K562 (cell line): ENCODE data around the gene CD151. TPM values are rescaled to one million over a fixed set of nuclear protein-coding genes. Genes with fewer than 3 reads are reported as not detected.

ENCODE experiments used
- ATAC-seq: fragments of 200-7000 bp; cut with Tn5 transposase; 3 replicates; pipeline ENCODE4 v1.9.1; 2020; ENCODE audit warnings: moderate library complexity
- BruUV-seq: library from RNA; stranded (reverse); fragments of 400-500 nt; replicated peaks from 2 replicates; lab custom pipeline; 2021; lab: Mats Ljungman, UMichigan
- CTCF ChIA-PET: fragments of 300-600 bp; formaldehyde crosslinking; extraction: SDS; loops from one replicate; lab custom pipeline; 2021; ENCODE audit warnings: low intra/inter-chr PET ratio; lab: Yijun Ruan, JAX
- POLR2A ChIA-PET: fragments of 300-600, 350-650 bp; sonication (Branson Sonifier 250); formaldehyde crosslinking; extraction: SDS; loops from one replicate; lab custom pipeline; 2021; ENCODE audit warnings: antibody characterized with exemption, inconsistent platforms; lab: Yijun Ruan, JAX
- DNase-seq, 4 experiments: peaks; one replicate each; pipeline versions ENCODE4 v3.0.0 to v3.0.0-alpha.2; 2011 to 2018; ENCODE audit warnings: low spot score in 3 of 4, mixed read lengths in 3 of 4; ENCODE audit errors: extremely low read depth in 1 of 4
- FAIRE-seq: peaks from 2 replicates; lab custom pipeline; 2011; peaks lifted over from hg19 to GRCh38; lab: Jason Lieb, UNC
- H2AFZ ChIP-seq: 2 replicates; pipeline ENCODE4 v1.6.0; 2011; ENCODE audit warnings: low read depth, low read length, control low read depth, inconsistent platforms
- H3K27ac ChIP-seq: fragments of 200-600 bp; 3 replicates; pipeline ENCODE4 v1.8.0; 2011; ENCODE audit warnings: low read depth, mild to moderate bottlenecking, control low read depth, inconsistent platforms, low read length, moderate library complexity, mixed read lengths; ENCODE audit errors: extremely low read depth
- H3K27me3 ChIP-seq, 2 experiments: fragments of 300-600 bp in 1 of 2; 2 replicates in 1 of 2; 3 replicates in 1 of 2; pipeline versions ENCODE4 v1.6.0 to v1.8.0; 2011; ENCODE audit warnings: inconsistent platforms in 2 of 2, low read length in 2 of 2, mild to moderate bottlenecking in 1 of 2, mixed read lengths in 1 of 2, moderate library complexity in 1 of 2; ENCODE audit not compliant: control insufficient read depth in 2 of 2, insufficient read depth in 2 of 2
- H3K36me3 ChIP-seq: fragments of 300-600 bp; 3 replicates; pipeline ENCODE4 v1.8.0; 2011; ENCODE audit warnings: mild to moderate bottlenecking, low read length, inconsistent platforms; ENCODE audit not compliant: control insufficient read depth, insufficient read depth
- H3K4me1 ChIP-seq, 2 experiments: fragments of 200-600 bp in 1 of 2; replicated peaks in 1 of 2; 2 replicates in 1 of 2; 3 replicates in 1 of 2; pipeline versions ENCODE4 v1.5.1 to v1.8.0; 2011; ENCODE audit warnings: inconsistent platforms in 2 of 2, low read length in 2 of 2, mild to moderate bottlenecking in 1 of 2, mixed read lengths in 1 of 2, moderate library complexity in 1 of 2; ENCODE audit not compliant: control insufficient read depth in 2 of 2, insufficient read depth in 2 of 2
- H3K4me2 ChIP-seq: 2 replicates; pipeline ENCODE4 v1.6.1; 2011; ENCODE audit warnings: low read length, control low read depth, inconsistent platforms, mixed read lengths; ENCODE audit not compliant: insufficient read depth
- H3K4me3 ChIP-seq: fragments of 200-600 bp; sonication (generic), shearing (Covaris generic); 2 replicates; pipeline ENCODE4 v1.5.1; 2016; ENCODE audit warnings: control low read depth, inconsistent platforms
- H3K79me2 ChIP-seq: fragments of 200-600 bp; 3 replicates; pipeline ENCODE4 v1.8.0; 2011; ENCODE audit warnings: low read length, inconsistent platforms; ENCODE audit not compliant: control insufficient read depth, insufficient read depth
- H3K9ac ChIP-seq, 2 experiments: 2 replicates each; pipeline versions ENCODE4 v1.6.0 to v1.6.1; 2011; ENCODE audit warnings: low read depth in 2 of 2, low read length in 2 of 2, control low read depth in 1 of 2, inconsistent platforms in 1 of 2, mild to moderate bottlenecking in 1 of 2, mixed read lengths in 1 of 2; ENCODE audit not compliant: insufficient read depth in 1 of 2
- H3K9me1 ChIP-seq: one replicate; pipeline ENCODE4 v1.6.0; 2011; ENCODE audit warnings: inconsistent platforms, mild to moderate bottlenecking, low read length, moderate library complexity; ENCODE audit not compliant: control insufficient read depth, insufficient read depth
- H3K9me3 ChIP-seq: replicated peaks from 2 replicates; pipeline ENCODE4 v1.5.1; 2011; ENCODE audit warnings: low read depth, low read length, inconsistent platforms; ENCODE audit not compliant: control insufficient read depth, insufficient read depth
- H4K20me1 ChIP-seq: replicated peaks from 2 replicates; pipeline ENCODE4 v1.6.1; 2011; ENCODE audit warnings: low read length, inconsistent platforms, mixed read lengths; ENCODE audit not compliant: control insufficient read depth, insufficient read depth
- ESRRB ChIP-seq: fragments of 250-450 bp; sonication (Bioruptor Pico); IDR thresholded peaks from 2 replicates; pipeline ENCODE4 v1.5.0; 2020; ENCODE audit warnings: mild to moderate bottlenecking, moderate library complexity, borderline replicate concordance
- FOXJ3 ChIP-seq: sonication (generic); formaldehyde crosslinking; IDR thresholded peaks from 2 replicates; pipeline ENCODE4 v1.4.0; 2020; ENCODE audit warnings: mild to moderate bottlenecking, missing genetic modification reagents
- NCOA2 ChIP-seq, 2 experiments: fragments of 450-650 bp; IDR thresholded peaks; 2 replicates each; pipeline ENCODE4 v1.6.1; 2018; ENCODE audit warnings: mild to moderate bottlenecking in 2 of 2, moderate library complexity in 1 of 2; ENCODE audit not compliant: partially characterized antibody in 2 of 2
- NELFE ChIP-seq: IDR thresholded peaks from 2 replicates; pipeline ENCODE4 v1.6.1; 2011; ENCODE audit warnings: mild to moderate bottlenecking; ENCODE audit not compliant: insufficient read depth, insufficient read length
- PRMT5 ChIP-seq: sonication (generic); formaldehyde crosslinking; IDR thresholded peaks from 2 replicates; pipeline ENCODE4 v1.5.0; 2020; ENCODE audit warnings: missing genetic modification reagents
- SMAD3 ChIP-seq: fragments of 450-650 bp; formaldehyde crosslinking; conservative IDR thresholded peaks from 2 replicates; pipeline ENCODE4 v1.4.0; 2020; ENCODE audit warnings: mild to moderate bottlenecking
- STAT5B ChIP-seq: fragments of 250-450 bp; sonication (Bioruptor Pico); IDR thresholded peaks from 2 replicates; pipeline ENCODE4 v1.8.0; 2021; ENCODE audit warnings: mild to moderate bottlenecking, inconsistent platforms
- TRIM24 ChIP-seq, 2 experiments: fragments of 450-650 bp; IDR thresholded peaks; 2 replicates each; pipeline ENCODE4 v1.6.1; 2016
- XRCC5 ChIP-seq: fragments of 200-400 bp; formaldehyde crosslinking; IDR thresholded peaks from 2 replicates; pipeline ENCODE4 v1.6.1; 2017; ENCODE audit warnings: low read depth, mild to moderate bottlenecking, low read length
- ZBED1 ChIP-seq: IDR thresholded peaks from 2 replicates; pipeline ENCODE4 v1.6.1; 2014
- ZFPM2 ChIP-seq: fragments of 250-450 bp; sonication (Bioruptor Pico); IDR thresholded peaks from 2 replicates; pipeline ENCODE4 v1.5.1; 2022; ENCODE audit warnings: mild to moderate bottlenecking
- ZNF41 ChIP-seq: fragments of 250-450 bp; sonication (Bioruptor Pico); conservative IDR thresholded peaks from 2 replicates; pipeline ENCODE4 v1.4.0; 2020; ENCODE audit warnings: mild to moderate bottlenecking
- WGBS: fragments of 100-300 bp; shearing (Covaris generic); methylation state at CpG from one replicate; pipeline ENCODE4 v1.1.6; 2016; ENCODE audit warnings: low coverage, mixed read lengths; ENCODE audit not compliant: insufficient coverage; ENCODE audit errors: missing lambda C conversion rate; 5-methylcytosine and 5-hydroxymethylcytosine counted together
- in situ Hi-C: fragments of 300-500 bp; cut with MboI; formaldehyde crosslinking; loops from 4 replicates; pipeline ENCODE4 v1.15.0; 2018; ENCODE audit warnings: inconsistent platforms, mixed read lengths
- intact Hi-C: fragments of 100-400 bp; cut with micrococcal nuclease; formaldehyde crosslinking; loops from 2 replicates; pipeline ENCODE4 v1.14.2; 2022
- polyA plus RNA-seq, 8 experiments: library from polyadenylated mRNA; depleted of rRNA in 4 of 8; stranded (reverse) in 5 of 8; unstranded in 3 of 8; fragments of >200 nt; fragmentation: Nextera tagmentation in 2 of 8; fragmentation: Illumina TruSeq in 1 of 8; extraction: Ambion mirVana in 2 of 8; extraction: Trizol in 1 of 8; gene quantifications; 2 replicates each; pipeline versions ENCODE4 v1.2.1 to v1.2.3, GENCODE V29; 2011 to 2014; ENCODE audit warnings: inconsistent platforms in 1 of 8, missing spikeins in 1 of 8
- total RNA-seq, 7 experiments: library from RNA; depleted of rRNA in 6 of 7; stranded (reverse); fragments of >200 nt in 6 of 7; fragmentation: Illumina TruSeq in 2 of 7; extraction: Trizol in 2 of 7; gene quantifications; 2 replicates each; pipeline versions ENCODE4 v1.2.1 to v1.2.3, GENCODE V29; 2011 to 2021; ENCODE audit warnings: low replicate concordance in 1 of 7
- TF ChIP-seq, protein P1 (sequence below): conservative IDR thresholded peaks from 2 replicates; pipeline ENCODE4 v1.6.1; 2011; ENCODE audit warnings: low read depth, mild to moderate bottlenecking, low read length; ENCODE audit not compliant: control insufficient read depth
- TF ChIP-seq, protein P2 (sequence below): fragments of 450-650 bp; IDR thresholded peaks from 2 replicates; pipeline ENCODE4 v1.6.1; 2016; ENCODE audit warnings: antibody characterized with exemption

The CD151 gene
- total and polyA plus RNA-seq, 9 of the 15 experiments (the other 6 are each of a cell fraction or from before 2014, with no cell fraction given), result 2.3 to 187 (median 140) TPM

DNA sequence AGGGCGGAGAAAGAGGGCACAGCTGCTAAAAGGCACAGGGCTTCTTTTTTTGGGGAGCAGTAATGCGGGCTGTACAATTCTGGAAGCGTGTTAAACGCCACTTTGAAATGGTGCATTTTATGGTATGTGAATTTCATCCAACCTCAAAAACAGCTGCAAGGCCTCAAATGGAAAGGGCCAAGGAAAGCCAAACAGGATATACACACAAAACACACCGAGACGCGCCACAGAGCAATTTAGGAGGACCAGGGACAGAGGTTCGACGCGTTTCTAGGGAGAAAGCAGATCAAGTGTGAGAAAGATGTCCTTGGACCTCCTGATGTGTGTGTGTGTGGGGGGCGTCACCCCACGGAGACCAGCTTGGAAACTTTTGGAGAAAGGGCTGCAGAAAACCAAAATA, 41.0 kb downstream of the CD151 start:
- in situ Hi-C loops, result no loop called here
- no TSS peak for BruUV-seq
- no peak for TF ChIP-seq SMAD3 (CRISPR knock-in tag)
- no peak for TF ChIP-seq XRCC5
- TF ChIP-seq, protein P1, sequence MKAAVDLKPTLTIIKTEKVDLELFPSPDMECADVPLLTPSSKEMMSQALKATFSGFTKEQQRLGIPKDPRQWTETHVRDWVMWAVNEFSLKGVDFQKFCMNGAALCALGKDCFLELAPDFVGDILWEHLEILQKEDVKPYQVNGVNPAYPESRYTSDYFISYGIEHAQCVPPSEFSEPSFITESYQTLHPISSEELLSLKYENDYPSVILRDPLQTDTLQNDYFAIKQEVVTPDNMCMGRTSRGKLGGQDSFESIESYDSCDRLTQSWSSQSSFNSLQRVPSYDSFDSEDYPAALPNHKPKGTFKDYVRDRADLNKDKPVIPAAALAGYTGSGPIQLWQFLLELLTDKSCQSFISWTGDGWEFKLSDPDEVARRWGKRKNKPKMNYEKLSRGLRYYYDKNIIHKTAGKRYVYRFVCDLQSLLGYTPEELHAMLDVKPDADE, result no peak
- TF ChIP-seq, protein P2, sequence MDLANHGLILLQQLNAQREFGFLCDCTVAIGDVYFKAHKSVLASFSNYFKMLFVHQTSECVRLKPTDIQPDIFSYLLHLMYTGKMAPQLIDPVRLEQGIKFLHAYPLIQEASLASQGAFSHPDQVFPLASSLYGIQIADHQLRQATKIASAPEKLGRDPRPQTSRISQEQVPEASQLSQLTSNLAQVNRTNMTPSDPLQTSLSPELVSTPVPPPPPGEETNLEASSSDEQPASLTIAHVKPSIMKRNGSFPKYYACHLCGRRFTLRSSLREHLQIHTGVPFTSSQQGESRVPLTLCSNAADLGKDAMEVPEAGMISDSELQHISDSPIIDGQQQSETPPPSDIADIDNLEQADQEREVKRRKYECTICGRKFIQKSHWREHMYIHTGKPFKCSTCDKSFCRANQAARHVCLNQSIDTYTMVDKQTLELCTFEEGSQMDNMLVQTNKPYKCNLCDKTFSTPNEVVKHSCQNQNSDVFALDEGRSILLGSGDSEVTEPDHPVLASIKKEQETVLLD, result no peak
- TF ChIP-seq ZFPM2 (CRISPR knock-in tag), result no peak
- TF ChIP-seq PRMT5 (CRISPR knock-in tag), result no peak
- TF ChIP-seq TRIM24 (IDR thresholded peaks at IDR 0.05), result no peak
- TF ChIP-seq NCOA2 (IDR thresholded peaks at IDR 0.05; ENCODE audit: partially characterized antibody in 2 of 2), result no peak
- no peak for TF ChIP-seq STAT5B (CRISPR knock-in tag)
- TF ChIP-seq ZNF41, result no peak
- no peak for TF ChIP-seq ZBED1
- no peak for TF ChIP-seq FOXJ3 (CRISPR knock-in tag)
- no peak for TF ChIP-seq NELFE
- no peak for TF ChIP-seq ESRRB (CRISPR knock-in tag)

More for the DNA sequence above, 41.0 kb downstream of the CD151 start:
- peaks cover 20% of the 10 kb centered on the region for H3K9me1 ChIP-seq
- H3K4me3 ChIP-seq, result no peak overlapping the region
- no peak for FAIRE-seq
- no peaks in the 10 kb centered on the region for H3K27me3 ChIP-seq
- H3K79me2 ChIP-seq, result no peaks in the 10 kb centered on the region
- no peak overlapping the region for H3K9ac ChIP-seq
- intact Hi-C loops, result no loop called here
- WGBS, result 79% methylated on average over 11 of the region's 12 CpGs
- no peak for ATAC-seq
- H3K27ac ChIP-seq, result no peak overlapping the region
- ChIA-PET CTCF (no interaction called here), POLR2A (interaction anchor here (0.6 to 2.5 kb wide), 3 partner anchors 11 to 14 kb away, joined by 4 to 13 read pairs (median 4); no protein-coding TSS in a partner anchor)
- H3K4me2 ChIP-seq, result no peak overlapping the region
- peaks cover 58% of the 10 kb centered on the region for H3K36me3 ChIP-seq
- no peaks in the 10 kb centered on the region for H3K9me3 ChIP-seq
- H2AFZ ChIP-seq, result no peak overlapping the region
- peaks cover 29 to 77% of the 10 kb centered on the region in 2 experiments; a peak in 4 of 5 replicates for H3K4me1 ChIP-seq
- H4K20me1 ChIP-seq, result peaks cover 28% of the 10 kb centered on the region
- DNase-seq, result no peak
